GM23338 (cell line): ENCODE data around the gene HTR1B. TPM values are rescaled to one million over a fixed set of nuclear protein-coding genes. Genes with fewer than 3 reads are reported as not detected.

Source experiments
- ATAC-seq: fragments of 200-7000 bp; cut with Tn5 transposase; 3 replicates; pipeline ENCODE4 v1.9.1; 2020
- DNase-seq: peaks from one replicate; pipeline ENCODE4 v3.0.0-alpha.2; 2015; ENCODE audit warnings: low spot score
- H2AFZ ChIP-seq: fragments of 200-600 bp; sonication (generic); 2 replicates; pipeline ENCODE4 v1.8.0; 2016; ENCODE audit warnings: antibody characterized with exemption, mild to moderate bottlenecking, moderate library complexity
- H3F3A ChIP-seq: fragments of 200-600 bp; sonication (generic); replicated peaks from 2 replicates; pipeline ENCODE4 v1.8.0; 2017; ENCODE audit warnings: antibody characterized with exemption, mixed run types, low read depth
- H3K27ac ChIP-seq: fragments of 200-600 bp; sonication (generic); 2 replicates; pipeline ENCODE4 v1.6.1; 2016; ENCODE audit warnings: low read depth
- H3K27me3 ChIP-seq: fragments of 200-600 bp; sonication (generic); 2 replicates; pipeline ENCODE4 v1.8.0; 2016; ENCODE audit warnings: mild to moderate bottlenecking, mixed run types, moderate library complexity; ENCODE audit not compliant: insufficient read depth
- H3K36me3 ChIP-seq: fragments of 200-600 bp; sonication (generic); 2 replicates; pipeline ENCODE4 v1.8.0; 2016; ENCODE audit warnings: mild to moderate bottlenecking; ENCODE audit not compliant: insufficient read depth
- H3K4me1 ChIP-seq: fragments of 200-600 bp; sonication (generic); 2 replicates; pipeline ENCODE4 v1.8.0; 2016; ENCODE audit warnings: mild to moderate bottlenecking, moderate library complexity; ENCODE audit not compliant: insufficient read depth
- H3K4me2 ChIP-seq: fragments of 200-600 bp; sonication (generic); 2 replicates; pipeline ENCODE4 v1.7.1; 2017; ENCODE audit warnings: mixed run types
- H3K4me3 ChIP-seq: fragments of 200-600 bp; sonication (generic); 2 replicates; pipeline ENCODE4 v1.6.1; 2016; ENCODE audit warnings: mixed run types
- H3K79me2 ChIP-seq: fragments of 200-600 bp; sonication (generic); replicated peaks from 2 replicates; pipeline ENCODE4 v1.8.0; 2017; ENCODE audit warnings: mild to moderate bottlenecking; ENCODE audit not compliant: insufficient read depth
- H3K9me2 ChIP-seq: fragments of 200-600 bp; sonication (generic); 2 replicates; pipeline ENCODE4 v1.8.0; 2017; ENCODE audit not compliant: insufficient read depth
- H4K20me1 ChIP-seq: fragments of 200-600 bp; sonication (generic); replicated peaks from 2 replicates; pipeline ENCODE4 v1.8.0; 2017; ENCODE audit warnings: mild to moderate bottlenecking; ENCODE audit not compliant: insufficient read depth
- H3K27ac Mint-ChIP-seq: 2 replicates; pipeline ENCODE4 v1.8.0; 2020; ENCODE audit warnings: inconsistent platforms, mild to moderate bottlenecking, moderate library complexity, mixed read lengths
- H3K27me3 Mint-ChIP-seq: 3 replicates; pipeline ENCODE4 v1.8.0; 2022; ENCODE audit warnings: low read depth, mild to moderate bottlenecking, moderate library complexity, mixed read lengths, inconsistent platforms; ENCODE audit not compliant: insufficient read depth, poor library complexity
- H3K36me3 Mint-ChIP-seq: 3 replicates; pipeline ENCODE4 v1.8.0; 2021; ENCODE audit warnings: low read depth, mild to moderate bottlenecking, inconsistent platforms, moderate library complexity, mixed read lengths
- H3K4me1 Mint-ChIP-seq: 3 replicates; pipeline ENCODE4 v1.8.0; 2020; ENCODE audit warnings: mild to moderate bottlenecking, inconsistent platforms, mixed read lengths
- H3K4me3 Mint-ChIP-seq: 3 replicates; pipeline ENCODE4 v1.8.0; 2021; ENCODE audit warnings: moderate library complexity, mild to moderate bottlenecking, inconsistent platforms, mixed read lengths
- H3K9me3 Mint-ChIP-seq: 3 replicates; pipeline ENCODE4 v1.8.0; 2020; ENCODE audit warnings: moderate library complexity, mild to moderate bottlenecking, inconsistent platforms, mixed read lengths
- CREB1 ChIP-seq: fragments of 250-450 bp; sonication (Bioruptor Pico); IDR thresholded peaks from 2 replicates; pipeline ENCODE4 v1.5.0; 2020; ENCODE audit warnings: low read depth, mild to moderate bottlenecking, moderate library complexity
- ETS1 ChIP-seq: IDR thresholded peaks from 2 replicates; pipeline ENCODE4 v1.6.1; 2016; ENCODE audit warnings: antibody characterized with exemption
- EZH2 ChIP-seq: fragments of 200-600 bp; sonication (generic); IDR thresholded peaks from one replicate; pipeline ENCODE4 v1.8.0; 2017; ENCODE audit warnings: antibody characterized with exemption, mild to moderate bottlenecking, low read depth; ENCODE audit not compliant: unreplicated experiment
- EZH2phosphoT487 ChIP-seq: fragments of 200-600 bp; sonication (generic); IDR thresholded peaks from one replicate; pipeline ENCODE4 v1.8.1; 2018; ENCODE audit warnings: antibody characterized with exemption; ENCODE audit not compliant: unreplicated experiment
- JUNB ChIP-seq: IDR thresholded peaks from one replicate; pipeline ENCODE4 v1.6.1; 2016; ENCODE audit warnings: antibody characterized with exemption; ENCODE audit not compliant: unreplicated experiment
- NANOG ChIP-seq: IDR thresholded peaks from 2 replicates; pipeline ENCODE4 v1.6.1; 2016; ENCODE audit warnings: antibody characterized with exemption, borderline replicate concordance
- POLR2AphosphoS5 ChIP-seq: IDR thresholded peaks from 2 replicates; pipeline ENCODE4 v1.6.1; 2016; ENCODE audit warnings: antibody characterized with exemption, low read depth
- STAT1 ChIP-seq: IDR thresholded peaks from one replicate; pipeline ENCODE4 v1.6.1; 2016; ENCODE audit warnings: antibody characterized with exemption; ENCODE audit not compliant: unreplicated experiment
- ZNF114 ChIP-seq: fragments of 250-450 bp; sonication (Bioruptor Pico); IDR thresholded peaks from 2 replicates; pipeline ENCODE4 v1.5.0; 2020; ENCODE audit warnings: mild to moderate bottlenecking, moderate library complexity
- ZNF331 ChIP-seq: fragments of 250-450 bp; sonication (Bioruptor Pico); IDR thresholded peaks from 2 replicates; pipeline ENCODE4 v1.5.0; 2020; ENCODE audit warnings: low read depth, mild to moderate bottlenecking, moderate library complexity
- ZNF462 ChIP-seq: fragments of 250-450 bp; sonication (Bioruptor Pico); IDR thresholded peaks from 2 replicates; pipeline ENCODE4 v1.5.0; 2020; ENCODE audit warnings: mild to moderate bottlenecking, moderate library complexity
- polyA plus RNA-seq: library from polyadenylated mRNA; unstranded; fragments of >200 nt; fragmentation: Nextera tagmentation; extraction: Ambion mirVana; gene quantifications from 2 replicates; pipeline ENCODE4 v1.2.1, GENCODE V29; 2016
- total RNA-seq: library from RNA; depleted of rRNA; stranded (reverse); fragments of >200 nt; shearing (Covaris generic); gene quantifications from 2 replicates; pipeline ENCODE4 v1.2.3, GENCODE V29; 2014
- TF ChIP-seq, protein P1 (sequence below), 2 experiments: fragments of 200-600 bp in 1 of 2; sonication (generic) in 1 of 2; conservative IDR thresholded peaks; 2 replicates each; pipeline versions ENCODE4 v1.5.1 to v1.6.1; 2016 to 2017; ENCODE audit warnings: antibody characterized with exemption in 2 of 2, low read depth in 2 of 2, mild to moderate bottlenecking in 2 of 2, moderate library complexity in 1 of 2
- TF ChIP-seq, protein P2 (sequence below): IDR thresholded peaks from one replicate; pipeline ENCODE4 v1.6.1; 2018; ENCODE audit warnings: antibody characterized with exemption; ENCODE audit not compliant: unreplicated experiment

Gene HTR1B
- total and polyA plus RNA-seq, 2 experiments from 2014 or later, result 0.19 to 0.21 TPM

DNA sequence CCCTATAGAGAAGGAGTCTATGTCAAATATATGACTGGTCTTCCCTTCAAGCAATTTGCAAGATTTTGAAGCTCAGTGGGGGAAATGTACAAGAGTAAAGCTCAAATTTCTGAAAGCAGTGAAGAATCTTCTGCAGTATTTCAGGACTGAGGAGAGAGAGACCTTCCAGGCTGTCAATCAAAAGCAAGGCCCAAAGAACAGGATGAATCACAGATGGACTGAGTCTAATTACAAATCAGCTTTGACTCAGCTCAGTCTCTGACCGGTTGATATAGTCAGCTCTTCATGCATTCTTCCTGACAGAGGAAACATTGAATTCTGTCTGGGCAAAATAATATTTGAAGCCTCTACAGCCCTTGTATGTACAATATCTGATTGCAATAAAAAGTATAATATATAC, 7.7 kb upstream of the HTR1B start:
- 0 out of 2 replicates have a peak, but pooled peaks cover 5% of the 10 kb centered on the region for H3K9me2 ChIP-seq
- Mint-ChIP-seq H3K36me3 (peaks cover 19% of the 10 kb centered on the region), H3K27me3 (peaks cover 21% of the 10 kb centered on the region), H3K4me3 (no peak overlapping the region), H3K9me3 (peaks cover 21% of the 10 kb centered on the region), H3K27ac (no peak overlapping the region), H3K4me1 (peaks cover 8% of the 10 kb centered on the region; the same call in 2 of the 3 replicates)
- no peak overlapping the region for H3K27ac ChIP-seq
- no peaks in the 10 kb centered on the region for H3K4me1 ChIP-seq
- H2AFZ ChIP-seq, result no peak overlapping the region
- no peak overlapping the region for H3K4me2 ChIP-seq
- no peaks in the 10 kb centered on the region for H3K36me3 ChIP-seq
- H3K4me3 ChIP-seq, result no peak overlapping the region
- H3K79me2 ChIP-seq, result no peaks in the 10 kb centered on the region
- H3F3A ChIP-seq, result no peaks in the 10 kb centered on the region
- TF ChIP-seq POLR2AphosphoS5 (no peak), CREB1 (CRISPR knock-in tag) (no peak), ZNF114 (no peak), STAT1 (no peak), ETS1 (no peak), JUNB (no peak), NANOG (no peak), ZNF462 (CRISPR knock-in tag) (no peak), ZNF331 (CRISPR knock-in tag) (no peak), EZH2 (no peak), EZH2phosphoT487 (no peak)
- TF ChIP-seq, protein P1, sequence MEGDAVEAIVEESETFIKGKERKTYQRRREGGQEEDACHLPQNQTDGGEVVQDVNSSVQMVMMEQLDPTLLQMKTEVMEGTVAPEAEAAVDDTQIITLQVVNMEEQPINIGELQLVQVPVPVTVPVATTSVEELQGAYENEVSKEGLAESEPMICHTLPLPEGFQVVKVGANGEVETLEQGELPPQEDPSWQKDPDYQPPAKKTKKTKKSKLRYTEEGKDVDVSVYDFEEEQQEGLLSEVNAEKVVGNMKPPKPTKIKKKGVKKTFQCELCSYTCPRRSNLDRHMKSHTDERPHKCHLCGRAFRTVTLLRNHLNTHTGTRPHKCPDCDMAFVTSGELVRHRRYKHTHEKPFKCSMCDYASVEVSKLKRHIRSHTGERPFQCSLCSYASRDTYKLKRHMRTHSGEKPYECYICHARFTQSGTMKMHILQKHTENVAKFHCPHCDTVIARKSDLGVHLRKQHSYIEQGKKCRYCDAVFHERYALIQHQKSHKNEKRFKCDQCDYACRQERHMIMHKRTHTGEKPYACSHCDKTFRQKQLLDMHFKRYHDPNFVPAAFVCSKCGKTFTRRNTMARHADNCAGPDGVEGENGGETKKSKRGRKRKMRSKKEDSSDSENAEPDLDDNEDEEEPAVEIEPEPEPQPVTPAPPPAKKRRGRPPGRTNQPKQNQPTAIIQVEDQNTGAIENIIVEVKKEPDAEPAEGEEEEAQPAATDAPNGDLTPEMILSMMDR (conservative IDR thresholded peaks at IDR 0.05; ENCODE audit: low read depth in 2 of 2), result no peak
- TF ChIP-seq, protein P2, sequence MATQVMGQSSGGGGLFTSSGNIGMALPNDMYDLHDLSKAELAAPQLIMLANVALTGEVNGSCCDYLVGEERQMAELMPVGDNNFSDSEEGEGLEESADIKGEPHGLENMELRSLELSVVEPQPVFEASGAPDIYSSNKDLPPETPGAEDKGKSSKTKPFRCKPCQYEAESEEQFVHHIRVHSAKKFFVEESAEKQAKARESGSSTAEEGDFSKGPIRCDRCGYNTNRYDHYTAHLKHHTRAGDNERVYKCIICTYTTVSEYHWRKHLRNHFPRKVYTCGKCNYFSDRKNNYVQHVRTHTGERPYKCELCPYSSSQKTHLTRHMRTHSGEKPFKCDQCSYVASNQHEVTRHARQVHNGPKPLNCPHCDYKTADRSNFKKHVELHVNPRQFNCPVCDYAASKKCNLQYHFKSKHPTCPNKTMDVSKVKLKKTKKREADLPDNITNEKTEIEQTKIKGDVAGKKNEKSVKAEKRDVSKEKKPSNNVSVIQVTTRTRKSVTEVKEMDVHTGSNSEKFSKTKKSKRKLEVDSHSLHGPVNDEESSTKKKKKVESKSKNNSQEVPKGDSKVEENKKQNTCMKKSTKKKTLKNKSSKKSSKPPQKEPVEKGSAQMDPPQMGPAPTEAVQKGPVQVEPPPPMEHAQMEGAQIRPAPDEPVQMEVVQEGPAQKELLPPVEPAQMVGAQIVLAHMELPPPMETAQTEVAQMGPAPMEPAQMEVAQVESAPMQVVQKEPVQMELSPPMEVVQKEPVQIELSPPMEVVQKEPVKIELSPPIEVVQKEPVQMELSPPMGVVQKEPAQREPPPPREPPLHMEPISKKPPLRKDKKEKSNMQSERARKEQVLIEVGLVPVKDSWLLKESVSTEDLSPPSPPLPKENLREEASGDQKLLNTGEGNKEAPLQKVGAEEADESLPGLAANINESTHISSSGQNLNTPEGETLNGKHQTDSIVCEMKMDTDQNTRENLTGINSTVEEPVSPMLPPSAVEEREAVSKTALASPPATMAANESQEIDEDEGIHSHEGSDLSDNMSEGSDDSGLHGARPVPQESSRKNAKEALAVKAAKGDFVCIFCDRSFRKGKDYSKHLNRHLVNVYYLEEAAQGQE, result no peak
- DNase-seq (no peak), ATAC-seq (no peak)
- H4K20me1 ChIP-seq, result no peaks in the 10 kb centered on the region
- H3K27me3 ChIP-seq, result peaks cover 30% of the 10 kb centered on the region
